Choroid plexus epithelial cell (primary cell): ENCODE measurements around the gene CTU2.

Source experiments
- DNase-seq: peaks from one replicate; pipeline ENCODE4 v3.0.0-alpha.2; 2010; ENCODE audit warnings: low read depth
- H3K4me3 ChIP-seq: 2 replicates; pipeline ENCODE4 v1.5.1; 2011; ENCODE audit warnings: low read depth, mild to moderate bottlenecking, control low read depth, low read length, moderate library complexity
- CTCF ChIP-seq: conservative IDR thresholded peaks from 2 replicates; pipeline ENCODE4 v1.5.1; 2011; ENCODE audit warnings: low read depth, mild to moderate bottlenecking, control low read depth, inconsistent platforms, low read length, moderate library complexity

The CTU2 gene

DNA sequence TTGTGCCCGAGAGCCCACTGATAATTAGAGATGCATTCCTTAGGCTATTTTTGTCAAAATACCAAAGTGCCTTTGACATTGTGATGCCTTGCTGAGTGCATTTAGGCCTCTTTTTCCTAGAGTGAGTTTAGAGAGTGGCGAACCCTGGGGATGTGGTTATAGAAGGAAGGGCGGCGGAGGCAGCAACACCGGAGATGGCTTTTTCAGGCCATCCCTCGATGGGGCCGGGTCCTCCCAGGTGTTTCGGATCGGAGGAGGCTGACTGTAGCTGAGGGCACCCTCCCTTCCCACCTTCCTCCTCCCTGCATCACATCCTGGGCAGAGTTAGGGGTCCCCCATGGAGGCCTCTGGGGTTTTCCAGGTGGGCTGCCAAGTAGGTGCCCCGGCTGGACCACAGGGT lies 13.4 kb upstream of the CTU2 start:
- H3K4me3 ChIP-seq = no peak overlapping the region
- TF ChIP-seq CTCF = no peak
- DNase-seq = no peak

- no peak overlapping the region for H3K4me3 ChIP-seq
- no peak for TF ChIP-seq CTCF
- DNase-seq = no peak
Observed at GRCh38 chr16:88693420-88694177, 12.7 kb upstream of the CTU2 start.

GRCh38 chr16:88694221-88695087 lies 11.8 kb upstream of the CTU2 start:
- H3K4me3 ChIP-seq = no peak overlapping the region
- no peak for TF ChIP-seq CTCF
- no peak for DNase-seq

- no peak for DNase-seq
- H3K4me3 ChIP-seq = no peak overlapping the region
Observed at GRCh38 chr16:88695218-88695617, 11.1 kb upstream of the CTU2 start.

GRCh38 chr16:88695753-88696152 lies 10.6 kb upstream of the CTU2 start:
- H3K4me3 ChIP-seq = no peak overlapping the region
- no peak for DNase-seq
- TF ChIP-seq CTCF = no peak

More at GRCh38 chr16:88695218-88695617, 11.1 kb upstream of the CTU2 start:
- no peak for TF ChIP-seq CTCF

DNA sequence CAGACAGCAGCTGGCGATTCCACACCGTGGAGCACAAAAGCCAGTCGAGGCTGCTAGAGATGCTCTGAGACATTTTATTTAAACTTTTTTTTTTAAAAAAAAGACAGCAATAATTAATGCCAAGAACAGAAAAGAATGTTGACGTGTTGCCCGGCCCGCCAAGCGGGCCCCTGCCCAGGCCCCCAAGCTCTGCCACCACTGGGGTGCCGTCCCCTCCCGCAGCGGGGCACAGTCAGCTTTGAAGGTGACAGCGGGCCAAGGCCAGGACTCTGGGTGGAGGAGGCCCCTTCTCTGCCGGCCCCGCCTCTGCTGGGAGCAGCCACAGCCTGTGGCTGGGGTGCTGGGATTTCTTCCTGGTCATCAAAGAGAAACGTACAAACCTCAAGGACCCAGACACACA lies 9.9 kb upstream of the CTU2 start:
- no peak for TF ChIP-seq CTCF
- H3K4me3 ChIP-seq = no peak overlapping the region
- DNase-seq = no peak
